ENCODE measurements around the gene DIO3. TPM values are rescaled to one million over a fixed set of nuclear protein-coding genes. Genes with fewer than 3 reads are reported as not detected.

Gene DIO3
- total RNA-seq, 2 donors from 2014 or later: 1.3 to 2.0 TPM

DNA sequence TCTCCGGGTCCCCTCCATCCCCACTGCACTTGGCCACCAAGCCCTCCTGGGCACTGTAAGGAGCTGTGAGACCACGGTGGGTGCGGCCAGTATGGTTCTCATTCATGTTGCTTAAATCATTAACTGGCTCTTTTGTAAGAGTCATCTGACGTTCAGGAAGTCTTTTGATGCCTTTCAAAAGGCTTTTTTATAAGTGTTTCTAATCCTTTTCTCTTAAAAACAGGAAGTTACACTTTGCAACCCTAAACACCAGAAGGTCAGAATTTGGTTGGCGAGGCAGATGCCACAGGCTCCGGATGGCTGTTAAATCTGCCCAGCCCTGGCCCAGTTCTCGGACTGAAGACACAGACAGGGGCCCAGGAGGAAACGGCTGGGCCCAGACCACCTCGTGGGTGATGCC lies 26.1 kb upstream of the DIO3 start:
- no peak for DNase-seq

DNA sequence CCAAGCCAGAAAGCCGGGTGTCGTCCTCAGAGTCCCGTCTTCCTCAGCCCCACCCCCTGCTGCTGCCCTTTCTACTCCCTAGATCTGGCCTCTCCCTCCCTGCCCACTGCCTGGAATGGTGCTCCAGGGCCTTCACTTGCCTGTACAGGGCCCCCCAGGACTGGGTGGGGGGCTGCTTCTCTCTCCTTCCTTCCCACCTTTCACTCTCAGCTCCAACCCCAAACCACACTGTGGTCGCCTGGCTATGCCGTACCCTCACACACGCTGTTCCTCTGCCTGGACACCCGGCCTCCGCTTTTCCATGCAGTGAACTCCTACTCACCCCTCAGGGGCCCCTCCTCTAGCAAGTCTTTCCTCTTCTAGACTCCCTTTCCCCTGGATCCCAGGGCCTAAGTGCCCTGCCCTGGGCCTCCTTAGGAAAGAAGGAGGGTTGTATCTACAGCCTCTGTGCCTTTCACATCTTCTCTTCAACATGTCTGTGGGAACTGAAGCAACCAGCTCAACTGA lies 25.5 kb upstream of the DIO3 start:
- ATAC-seq: no peak
- no peak for TF ChIP-seq POLR2A (IDR thresholded peaks at IDR 0.05)
- TF ChIP-seq, protein P1, sequence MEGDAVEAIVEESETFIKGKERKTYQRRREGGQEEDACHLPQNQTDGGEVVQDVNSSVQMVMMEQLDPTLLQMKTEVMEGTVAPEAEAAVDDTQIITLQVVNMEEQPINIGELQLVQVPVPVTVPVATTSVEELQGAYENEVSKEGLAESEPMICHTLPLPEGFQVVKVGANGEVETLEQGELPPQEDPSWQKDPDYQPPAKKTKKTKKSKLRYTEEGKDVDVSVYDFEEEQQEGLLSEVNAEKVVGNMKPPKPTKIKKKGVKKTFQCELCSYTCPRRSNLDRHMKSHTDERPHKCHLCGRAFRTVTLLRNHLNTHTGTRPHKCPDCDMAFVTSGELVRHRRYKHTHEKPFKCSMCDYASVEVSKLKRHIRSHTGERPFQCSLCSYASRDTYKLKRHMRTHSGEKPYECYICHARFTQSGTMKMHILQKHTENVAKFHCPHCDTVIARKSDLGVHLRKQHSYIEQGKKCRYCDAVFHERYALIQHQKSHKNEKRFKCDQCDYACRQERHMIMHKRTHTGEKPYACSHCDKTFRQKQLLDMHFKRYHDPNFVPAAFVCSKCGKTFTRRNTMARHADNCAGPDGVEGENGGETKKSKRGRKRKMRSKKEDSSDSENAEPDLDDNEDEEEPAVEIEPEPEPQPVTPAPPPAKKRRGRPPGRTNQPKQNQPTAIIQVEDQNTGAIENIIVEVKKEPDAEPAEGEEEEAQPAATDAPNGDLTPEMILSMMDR (IDR thresholded peaks at IDR 0.05): no peak
- no peak for DNase-seq
- H3K9me3 ChIP-seq: no peaks in the 10 kb centered on the region
- WGBS, 2 donors: 83 to 84% methylated on average over 8 of the region's 8 CpGs
- intact Hi-C loops (cut with DNase I): no loop called here
- H3K4me1 ChIP-seq: no peaks in the 10 kb centered on the region
- no peaks in the 10 kb centered on the region for H3K36me3 ChIP-seq (replicated peaks in 1 of 2; ENCODE audit: insufficient read depth in 1 of 2, low read depth in 2 of 2)
- H3K27me3 ChIP-seq: no peaks in the 10 kb centered on the region
- no peak overlapping the region for H3K4me3 ChIP-seq
- H3K27ac ChIP-seq: no peak overlapping the region

More for the DNA sequence above, 26.1 kb upstream of the DIO3 start:
- Histone ChIP-seq H3K4me1 (no peaks in the 10 kb centered on the region), H3K36me3 (replicated peaks in 1 of 2; ENCODE audit: insufficient read depth in 1 of 2, low read depth in 2 of 2) (no peaks in the 10 kb centered on the region), H3K27ac (no peak overlapping the region), H3K27me3 (no peaks in the 10 kb centered on the region), H3K4me3 (no peak overlapping the region), H3K9me3 (no peaks in the 10 kb centered on the region)
- TF ChIP-seq, protein P1 (IDR thresholded peaks at IDR 0.05): no peak
- no peak for TF ChIP-seq POLR2A (IDR thresholded peaks at IDR 0.05)
- WGBS, 2 donors: 52 to 69% methylated on average over 9 of the region's 9 CpGs
- intact Hi-C loops (cut with DNase I): no loop called here
- ATAC-seq: no peak

DNA sequence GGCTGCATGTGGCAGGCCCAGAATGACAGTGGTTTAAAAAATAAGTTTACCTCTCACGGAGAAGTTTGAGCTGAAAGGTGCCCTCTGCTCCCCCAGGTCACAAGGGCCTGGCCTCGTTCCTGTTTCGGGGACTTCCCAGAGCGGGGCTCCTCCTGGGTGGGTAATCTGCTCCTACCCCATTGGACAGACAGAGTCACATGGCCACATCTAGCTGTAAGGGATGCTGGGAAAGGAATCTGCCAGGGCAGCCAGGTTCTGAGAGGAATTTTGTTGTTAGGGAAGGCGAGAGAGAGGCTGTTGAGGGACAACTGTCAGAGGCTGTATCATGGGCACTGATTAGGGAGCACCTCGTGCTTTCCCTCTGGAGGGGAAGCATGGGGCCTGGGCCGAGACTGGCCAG lies 24.0 kb upstream of the DIO3 start:
- Histone ChIP-seq H3K4me3 (no peak overlapping the region), H3K9me3 (no peaks in the 10 kb centered on the region), H3K36me3 (replicated peaks in 1 of 2; ENCODE audit: insufficient read depth in 1 of 2, low read depth in 2 of 2) (no peaks in the 10 kb centered on the region), H3K4me1 (no peaks in the 10 kb centered on the region), H3K27ac (no peak overlapping the region), H3K27me3 (no peaks in the 10 kb centered on the region)
- no peak for TF ChIP-seq POLR2A (IDR thresholded peaks at IDR 0.05)
- TF ChIP-seq, protein P1 (IDR thresholded peaks at IDR 0.05): no peak
- ATAC-seq: no peak
- WGBS, 2 donors: 88 to 90% methylated on average over 5 to 7 of the region's 7 CpGs
- DNase-seq: no peak
- intact Hi-C loops (cut with DNase I): no loop called here

DNA sequence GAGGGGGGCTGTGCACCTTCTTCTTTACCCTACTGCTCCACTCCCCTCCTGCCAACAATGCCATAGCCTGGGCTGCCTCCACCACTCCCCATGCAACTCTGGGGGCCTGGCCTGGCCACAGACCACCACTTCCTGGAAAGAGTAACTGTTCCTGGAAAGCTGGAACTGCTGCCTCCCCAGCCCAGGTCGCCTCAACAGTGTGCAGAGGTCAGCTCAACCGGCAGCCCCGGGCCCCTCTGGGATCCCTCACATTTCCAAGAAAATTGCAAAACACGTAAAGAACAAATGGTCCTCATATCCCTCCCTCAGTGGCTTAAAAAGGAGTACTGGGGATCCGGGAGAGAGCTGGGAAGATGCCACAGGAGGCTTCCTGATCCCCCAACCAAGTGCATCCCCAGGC lies 22.4 kb upstream of the DIO3 start:
- Histone ChIP-seq H3K4me3 (no peak overlapping the region), H3K4me1 (no peaks in the 10 kb centered on the region), H3K36me3 (replicated peaks in 1 of 2; ENCODE audit: insufficient read depth in 1 of 2, low read depth in 2 of 2) (no peaks in the 10 kb centered on the region), H3K27ac (no peak overlapping the region), H3K9me3 (no peaks in the 10 kb centered on the region), H3K27me3 (no peaks in the 10 kb centered on the region)
- intact Hi-C loops (cut with DNase I): no loop called here
- ATAC-seq: no peak
- no peak for DNase-seq
- no peak for TF ChIP-seq POLR2A (IDR thresholded peaks at IDR 0.05)
- TF ChIP-seq, protein P1 (IDR thresholded peaks at IDR 0.05): no peak
- 47 to 68% methylated on average over 5 of the region's 5 CpGs for WGBS, 2 donors

DNA sequence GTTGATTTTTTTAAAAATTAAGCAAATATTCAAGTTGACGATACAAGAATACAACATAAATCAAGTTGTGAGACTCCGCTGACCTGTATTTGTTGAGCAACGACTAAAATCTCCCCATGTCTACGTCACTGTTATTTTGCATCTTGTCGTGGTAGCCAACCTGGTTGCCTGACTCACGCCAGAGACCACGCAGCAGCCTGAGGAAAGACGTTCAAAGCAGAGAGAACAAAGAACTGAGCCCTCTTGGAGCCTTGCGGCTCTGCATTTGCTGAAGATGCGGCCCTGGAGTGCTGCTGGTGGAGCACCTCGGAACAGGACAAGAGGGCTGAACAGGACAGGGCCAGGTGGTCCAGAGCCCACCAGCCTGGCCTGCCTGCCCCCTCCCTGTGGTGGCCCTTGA lies 21.4 kb upstream of the DIO3 start:
- Histone ChIP-seq H3K4me1 (no peaks in the 10 kb centered on the region), H3K36me3 (replicated peaks in 1 of 2; ENCODE audit: insufficient read depth in 1 of 2, low read depth in 2 of 2) (no peaks in the 10 kb centered on the region), H3K9me3 (no peaks in the 10 kb centered on the region), H3K27me3 (no peaks in the 10 kb centered on the region), H3K4me3 (no peak overlapping the region), H3K27ac (no peak overlapping the region)
- intact Hi-C loops (cut with DNase I): no loop called here
- WGBS, 2 donors: 69 to 73% methylated on average over 11 of the region's 11 CpGs
- no peak for DNase-seq
- TF ChIP-seq, protein P1 (IDR thresholded peaks at IDR 0.05): no peak
- TF ChIP-seq POLR2A (IDR thresholded peaks at IDR 0.05): no peak
- no peak for ATAC-seq
